ENCODE results near the gene TBC1D17.

DNA sequence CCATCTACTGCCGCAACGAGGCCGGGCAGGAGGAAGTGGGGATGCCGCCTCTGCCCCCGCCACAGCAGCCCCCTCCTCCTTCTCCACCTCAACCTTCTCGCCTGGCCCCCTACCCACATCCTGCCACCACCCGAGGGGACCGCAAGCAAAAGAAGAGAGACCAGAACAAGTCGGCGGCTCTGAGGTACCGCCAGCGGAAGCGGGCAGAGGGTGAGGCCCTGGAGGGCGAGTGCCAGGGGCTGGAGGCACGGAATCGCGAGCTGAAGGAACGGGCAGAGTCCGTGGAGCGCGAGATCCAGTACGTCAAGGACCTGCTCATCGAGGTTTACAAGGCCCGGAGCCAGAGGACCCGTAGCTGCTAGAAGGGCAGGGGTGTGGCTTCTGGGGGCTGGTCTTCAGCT lies 55.2 kb downstream of the TBC1D17 start:
- TF ChIP-seq POLR2A (IDR thresholded peaks at IDR 0.05) = no peak
- TF ChIP-seq, protein P1, sequence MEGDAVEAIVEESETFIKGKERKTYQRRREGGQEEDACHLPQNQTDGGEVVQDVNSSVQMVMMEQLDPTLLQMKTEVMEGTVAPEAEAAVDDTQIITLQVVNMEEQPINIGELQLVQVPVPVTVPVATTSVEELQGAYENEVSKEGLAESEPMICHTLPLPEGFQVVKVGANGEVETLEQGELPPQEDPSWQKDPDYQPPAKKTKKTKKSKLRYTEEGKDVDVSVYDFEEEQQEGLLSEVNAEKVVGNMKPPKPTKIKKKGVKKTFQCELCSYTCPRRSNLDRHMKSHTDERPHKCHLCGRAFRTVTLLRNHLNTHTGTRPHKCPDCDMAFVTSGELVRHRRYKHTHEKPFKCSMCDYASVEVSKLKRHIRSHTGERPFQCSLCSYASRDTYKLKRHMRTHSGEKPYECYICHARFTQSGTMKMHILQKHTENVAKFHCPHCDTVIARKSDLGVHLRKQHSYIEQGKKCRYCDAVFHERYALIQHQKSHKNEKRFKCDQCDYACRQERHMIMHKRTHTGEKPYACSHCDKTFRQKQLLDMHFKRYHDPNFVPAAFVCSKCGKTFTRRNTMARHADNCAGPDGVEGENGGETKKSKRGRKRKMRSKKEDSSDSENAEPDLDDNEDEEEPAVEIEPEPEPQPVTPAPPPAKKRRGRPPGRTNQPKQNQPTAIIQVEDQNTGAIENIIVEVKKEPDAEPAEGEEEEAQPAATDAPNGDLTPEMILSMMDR (IDR thresholded peaks at IDR 0.05 in 4 of 5, conservative IDR thresholded peaks at IDR 0.05 in 1 of 5) = no peak
